D341Med (cell line): Measurements from ENCODE around the gene TMPRSS3.

ENCODE experiments used
- DNase-seq: peaks from one replicate; pipeline ENCODE4 v3.0.0; 2012; ENCODE audit warnings: low spot score

The TMPRSS3 gene

DNA sequence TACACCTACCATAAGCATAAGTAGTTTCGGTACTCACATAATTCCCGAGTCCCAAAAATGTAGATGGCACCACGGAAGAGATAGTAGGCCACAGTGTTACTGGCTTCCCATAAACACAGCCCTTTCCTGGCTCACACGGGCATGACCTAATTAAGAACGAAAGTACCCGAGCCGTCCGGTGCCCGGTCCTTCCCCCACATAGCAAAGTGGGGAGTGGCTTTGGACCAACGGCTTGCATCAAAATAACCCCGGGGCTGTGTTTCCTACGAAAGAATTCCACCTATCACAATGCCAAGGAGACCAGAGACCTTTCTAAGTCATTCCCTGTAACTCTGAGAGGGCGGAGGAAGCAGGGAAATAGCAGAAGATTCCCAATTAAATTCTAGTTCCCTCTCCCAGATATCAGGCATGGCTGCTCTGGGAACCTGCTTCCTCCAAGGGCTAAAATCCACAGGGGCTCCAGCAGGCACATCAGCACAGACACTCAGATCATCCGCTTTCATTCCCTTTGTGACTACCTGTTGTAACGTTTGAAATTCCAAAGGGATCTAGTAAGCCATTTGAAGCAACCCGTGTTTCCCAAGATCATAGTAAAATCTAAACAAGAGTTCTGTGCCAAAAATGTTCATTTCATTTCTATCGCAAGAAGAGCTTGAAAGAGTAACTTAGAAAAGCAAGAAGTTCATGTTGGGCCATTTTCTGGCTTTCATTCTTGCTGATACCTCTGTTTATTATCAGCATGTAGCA lies at the start of gene TMPRSS3:
Gene TMPRSS3 (minus strand): TSS at position 148 of the 747 bp plus-strand sequence. CDS start 635 bp downstream, outside the sequence.
- DNase-seq, result no peak

DNA sequence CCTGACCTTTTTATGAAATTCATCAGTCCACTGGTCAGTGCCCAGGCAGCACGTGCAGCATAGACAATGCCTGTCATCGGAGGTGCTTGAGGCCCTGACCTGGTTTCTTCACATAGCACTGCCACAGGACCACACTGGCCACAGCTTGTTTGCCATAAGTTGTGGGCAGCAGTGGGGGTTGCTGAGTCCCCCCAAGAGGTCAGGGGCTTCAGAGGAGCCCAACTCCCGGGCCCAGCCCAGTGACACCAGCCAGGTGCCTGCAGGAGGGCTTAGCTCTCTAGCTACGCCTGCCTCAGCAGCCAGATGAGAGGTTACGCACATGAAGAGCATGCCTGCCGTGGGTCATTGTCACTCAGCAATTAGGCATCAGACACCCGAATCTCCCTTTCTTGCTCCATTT lies 49.5 kb upstream of the TMPRSS3 start:
- no peak for DNase-seq

DNA sequence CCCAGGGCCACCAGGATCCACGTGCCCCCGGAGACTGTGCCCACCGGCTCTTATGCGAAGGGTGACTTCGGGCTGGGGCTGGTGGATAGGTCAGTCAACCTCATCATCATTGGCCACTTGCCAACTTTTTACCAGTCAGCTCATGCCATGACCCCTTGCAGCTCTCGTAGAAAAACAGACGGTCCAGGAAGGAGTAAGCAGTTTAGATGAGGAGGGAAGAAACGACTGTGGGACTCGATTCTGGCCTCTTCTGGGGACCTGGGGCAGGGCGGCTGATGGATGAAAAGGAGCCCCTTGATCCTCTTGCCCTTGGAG lies 48.9 kb upstream of the TMPRSS3 start:
- DNase-seq, result no peak

DNA sequence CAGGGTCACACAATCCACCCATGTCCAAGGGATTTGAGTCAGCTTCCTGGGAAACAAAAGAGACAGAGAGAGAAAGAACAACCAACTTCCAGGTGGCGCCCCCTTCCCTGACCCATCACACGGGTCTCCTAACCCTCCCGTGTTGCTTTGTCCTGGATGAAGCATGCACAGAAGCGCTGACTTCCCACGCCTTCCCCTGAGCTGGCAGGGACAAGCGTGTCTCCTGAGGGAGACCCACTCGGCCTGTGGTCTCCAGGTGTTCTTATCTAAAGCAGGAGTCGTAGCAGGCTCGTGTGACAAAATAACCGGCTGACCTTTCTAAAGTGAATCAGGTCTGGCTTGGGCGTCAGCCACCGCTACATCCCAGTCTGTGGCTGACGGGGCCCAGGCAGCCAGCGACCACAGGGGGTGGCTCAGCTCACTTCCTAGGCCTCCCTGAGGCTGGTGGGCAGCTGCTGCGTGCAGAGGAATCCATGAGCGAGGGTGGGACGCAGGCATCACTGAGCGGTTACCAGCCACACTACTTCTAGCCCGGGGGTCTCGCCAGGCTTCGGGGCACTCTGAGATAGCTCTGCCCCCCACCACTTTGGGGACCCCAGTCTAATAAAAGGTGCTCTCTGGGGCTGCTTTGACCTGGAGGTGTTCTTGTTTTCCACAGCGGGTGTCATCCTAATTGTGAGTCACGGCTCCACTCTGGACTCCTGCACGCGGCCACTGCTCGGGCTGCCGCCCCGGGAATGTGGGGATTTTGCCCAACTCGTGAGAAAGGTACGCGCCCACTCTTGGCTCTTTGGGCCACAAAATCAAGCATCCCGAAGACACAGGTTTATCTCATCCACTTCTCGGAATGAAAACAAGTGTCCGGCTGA lies 48.3 kb upstream of the TMPRSS3 start:
- no peak for DNase-seq

DNA sequence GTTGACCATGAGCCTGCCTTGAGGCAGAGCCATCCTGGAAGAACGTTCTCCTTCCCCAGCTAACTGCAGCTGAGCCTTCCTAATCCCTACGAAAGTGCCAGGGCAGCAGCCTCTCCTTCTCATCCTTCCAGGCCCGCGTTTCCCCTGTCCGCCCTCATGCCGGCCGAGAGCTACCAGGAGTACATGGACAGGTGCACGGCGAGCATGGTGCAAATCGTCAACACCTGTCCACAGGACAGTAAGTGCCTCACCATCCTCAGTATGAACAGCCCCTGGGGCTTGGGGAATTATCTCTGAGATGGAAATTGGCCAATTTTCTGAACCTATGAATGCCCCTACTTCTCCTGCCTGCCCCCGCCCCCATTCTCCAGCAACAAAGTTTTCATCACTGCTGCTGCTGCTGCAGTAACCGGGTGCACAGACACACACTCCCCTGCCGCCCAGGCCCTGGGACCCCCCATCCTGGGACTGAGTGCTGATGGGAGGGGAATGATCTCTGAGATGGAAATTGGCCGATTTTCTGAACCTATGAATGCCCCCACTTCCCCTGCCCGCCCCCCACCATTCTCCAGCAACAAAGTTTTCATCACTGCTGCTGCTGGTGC lies 47.4 kb upstream of the TMPRSS3 start:
- no peak for DNase-seq

DNA sequence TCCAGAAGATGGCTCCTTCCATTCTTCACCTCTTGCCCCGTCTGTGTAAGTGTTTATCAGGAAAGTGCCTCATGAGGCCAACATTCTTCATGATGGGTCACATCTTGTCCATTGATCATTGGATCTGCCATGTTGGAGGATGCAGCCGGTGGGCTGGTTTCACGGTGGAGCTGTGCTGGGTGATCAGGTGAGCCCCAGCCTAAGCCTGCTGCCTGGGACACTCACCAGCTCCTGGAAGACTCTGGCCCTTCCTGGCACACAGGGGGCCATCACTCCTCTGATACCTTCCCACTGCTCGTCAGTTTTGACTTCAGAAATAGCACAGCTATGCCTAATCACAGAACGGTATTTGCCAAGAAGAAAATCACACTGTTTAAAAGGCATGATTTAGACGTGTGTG lies 46.1 kb upstream of the TMPRSS3 start:
- DNase-seq, result no peak

DNA sequence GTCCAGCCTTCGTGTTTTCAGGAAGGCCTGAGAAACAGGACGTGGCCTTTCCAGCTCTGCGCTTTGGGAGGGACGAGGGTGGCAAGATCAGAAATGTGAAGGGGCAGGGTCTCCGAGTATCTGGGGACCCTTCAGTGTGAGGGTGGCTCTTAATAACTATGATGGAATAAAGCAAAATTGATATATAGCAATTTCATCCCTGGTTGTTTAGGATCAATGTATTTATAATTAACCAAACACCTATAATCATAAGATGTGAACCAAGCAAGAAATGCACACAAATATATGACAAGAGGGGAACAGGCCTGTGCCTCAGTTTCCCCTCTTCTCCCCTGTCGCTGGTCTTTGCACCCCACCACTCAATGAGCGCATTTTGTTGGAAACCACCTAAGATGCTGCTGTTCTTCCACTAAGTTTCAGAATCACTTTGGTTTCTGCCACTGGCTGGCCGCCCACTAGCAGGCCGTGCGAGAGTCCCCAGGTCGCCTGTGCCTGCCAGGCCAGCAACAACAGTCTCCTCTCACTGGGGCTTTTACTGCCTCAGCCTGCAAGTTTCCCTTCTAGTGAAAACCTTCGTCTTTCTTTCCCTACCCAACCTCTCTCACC lies 44.4 kb upstream of the TMPRSS3 start:
- DNase-seq, result no peak

DNA sequence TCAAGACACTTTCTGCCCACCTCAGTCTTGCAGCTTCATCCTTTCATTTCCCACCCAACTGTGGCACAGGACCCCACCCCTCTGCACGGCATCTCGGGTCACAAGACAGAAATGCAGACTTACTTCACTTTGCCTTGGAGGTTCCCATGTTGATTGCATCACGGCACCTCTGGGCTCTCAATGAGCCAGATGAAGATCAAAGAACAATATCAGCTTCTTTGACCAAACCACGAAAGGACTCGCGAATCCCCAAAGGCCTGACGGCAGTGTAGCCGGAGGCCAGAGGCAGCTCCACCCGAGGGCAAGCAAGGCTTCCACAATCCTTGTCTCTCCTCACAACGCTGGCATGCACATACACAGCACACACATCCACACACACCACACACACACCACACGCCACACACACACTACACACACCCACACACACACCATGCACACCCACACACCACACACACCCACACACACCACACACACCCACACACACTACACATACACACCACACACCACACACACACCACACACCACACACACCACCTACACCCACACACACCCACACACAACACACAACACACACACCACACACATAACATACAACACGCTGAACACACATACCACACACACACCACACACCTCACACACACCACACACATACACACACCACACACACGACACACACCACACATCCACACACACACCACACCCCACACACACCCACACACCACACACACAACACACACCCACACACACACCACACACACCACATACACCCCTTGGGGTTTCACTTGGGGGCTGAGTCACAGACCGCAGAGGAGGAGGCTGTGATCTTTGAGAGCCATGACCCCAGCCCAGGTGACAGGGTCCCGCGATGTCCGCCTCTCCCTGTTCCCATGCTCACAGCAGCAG lies 43.7 kb upstream of the TMPRSS3 start:
- no peak for DNase-seq

DNA sequence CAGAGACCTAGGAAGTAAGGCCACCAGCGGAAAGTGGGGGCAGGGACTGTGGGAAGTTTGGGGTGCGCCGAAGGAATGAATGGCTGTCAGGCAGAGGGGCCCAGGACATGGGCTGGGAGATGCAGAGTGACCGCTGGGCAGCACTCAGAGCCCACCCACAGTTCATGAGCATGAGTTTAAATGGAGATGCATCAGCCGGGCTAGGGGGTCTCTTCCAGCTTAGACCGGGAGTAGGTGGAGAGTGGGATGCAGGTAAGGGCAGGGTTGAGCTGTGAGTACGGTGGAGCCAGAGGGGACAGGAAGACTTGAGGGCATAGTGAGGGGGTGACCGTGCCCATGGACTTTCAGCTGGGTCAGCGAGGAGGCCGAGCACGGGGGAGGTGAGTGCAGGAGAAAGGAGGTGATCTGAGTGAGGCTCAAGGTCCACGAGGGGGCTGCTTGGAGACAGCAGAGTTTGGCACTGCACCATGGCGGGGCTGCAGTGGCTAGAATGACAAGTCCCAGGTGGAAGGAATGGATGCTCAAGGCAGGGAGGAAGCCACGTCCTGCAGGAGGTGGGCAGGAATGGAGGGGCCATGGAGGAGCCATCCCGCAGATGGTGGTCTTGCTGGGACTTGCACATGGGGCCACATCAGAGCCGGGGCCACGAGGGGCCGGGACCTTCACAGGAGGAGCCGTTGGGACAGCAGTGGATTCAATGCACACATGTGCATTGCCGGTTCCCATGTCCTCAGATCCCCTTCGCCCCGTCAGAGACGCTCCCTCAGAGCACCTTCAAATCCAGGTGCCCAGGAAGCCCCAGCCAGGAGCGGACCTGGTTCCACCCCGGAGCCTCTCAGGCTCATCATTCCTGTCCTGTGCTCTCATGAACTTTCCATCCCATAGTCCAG lies 42.7 kb upstream of the TMPRSS3 start:
- DNase-seq, result no peak

DNA sequence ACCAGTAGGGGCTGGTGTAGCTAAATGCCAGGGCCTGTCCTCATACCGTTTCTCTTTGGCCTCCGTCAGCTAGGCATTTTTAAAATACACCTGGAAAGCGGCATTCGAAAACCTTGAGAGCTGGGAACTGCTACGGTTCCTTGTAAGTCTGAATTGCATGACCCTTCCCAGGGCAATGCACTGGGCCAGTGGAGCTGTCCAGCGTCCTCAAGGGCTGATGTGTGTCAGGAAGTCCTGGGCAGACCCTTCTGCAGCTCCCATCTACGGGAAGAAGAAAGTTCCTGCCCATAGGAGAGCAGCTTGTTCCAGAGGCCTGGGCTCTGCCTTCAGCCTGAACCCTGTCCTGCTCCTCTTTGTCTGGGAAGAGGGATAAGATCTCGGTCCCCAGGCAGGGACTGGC lies 41.9 kb upstream of the TMPRSS3 start:
- DNase-seq, result no peak

DNA sequence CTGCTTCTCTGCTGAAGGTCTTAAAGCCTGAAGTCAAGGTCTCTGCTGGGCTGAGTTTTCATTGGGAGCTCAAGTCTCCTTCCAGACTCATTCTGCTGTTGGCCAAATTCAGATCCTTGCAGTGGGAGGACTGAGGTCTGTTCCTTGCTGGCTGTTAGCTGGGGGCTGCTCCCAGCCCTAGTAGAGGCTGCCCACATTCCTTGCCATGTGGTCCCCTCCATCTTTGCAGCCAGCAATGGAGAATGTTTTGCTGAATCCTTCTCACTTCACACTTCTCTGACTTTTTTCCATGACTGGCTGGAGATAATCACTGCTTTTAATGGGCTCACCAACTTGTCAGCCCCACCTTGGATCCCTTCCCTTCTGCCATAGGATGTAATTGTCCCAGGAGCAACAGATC lies 41.1 kb upstream of the TMPRSS3 start:
- no peak for DNase-seq

DNA sequence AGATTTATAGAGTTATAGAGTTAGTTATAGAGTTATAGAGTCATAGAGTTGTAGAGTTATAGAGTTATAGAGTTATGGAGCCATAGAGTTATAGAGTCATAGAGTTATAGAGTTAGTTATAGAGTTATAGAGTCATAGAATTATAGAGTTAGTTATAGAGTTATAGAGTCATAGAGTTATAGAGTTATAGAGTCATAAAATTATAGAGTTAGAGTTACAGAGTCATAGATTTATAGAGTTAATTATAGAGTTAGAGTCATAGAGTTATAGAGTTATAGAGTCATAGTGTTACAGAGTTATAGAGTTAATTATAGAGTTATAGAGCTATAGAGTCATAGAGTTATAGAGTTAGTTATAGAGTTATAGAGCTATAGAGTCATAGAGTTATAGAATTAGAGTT lies 40.0 kb upstream of the TMPRSS3 start:
- DNase-seq, result no peak

DNA sequence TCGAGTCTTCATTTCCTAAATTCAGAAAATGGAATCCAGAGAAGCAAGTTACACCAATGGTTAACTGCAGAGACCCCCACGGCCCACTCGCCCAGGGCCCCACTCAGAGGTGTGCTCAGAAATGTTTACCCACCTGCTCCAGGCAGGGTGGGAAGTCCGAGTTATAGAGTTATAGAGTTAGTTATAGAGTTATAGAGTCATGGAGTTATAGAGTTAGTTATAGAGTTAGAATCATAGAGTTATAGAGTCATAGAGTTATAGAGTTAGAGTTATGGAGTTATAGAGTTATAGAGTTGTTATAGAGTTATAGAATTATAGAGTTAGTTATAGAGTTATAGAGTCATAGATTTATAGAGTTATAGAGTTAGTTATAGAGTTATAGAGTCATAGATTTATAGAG lies 39.5 kb upstream of the TMPRSS3 start:
- DNase-seq, result no peak

DNA sequence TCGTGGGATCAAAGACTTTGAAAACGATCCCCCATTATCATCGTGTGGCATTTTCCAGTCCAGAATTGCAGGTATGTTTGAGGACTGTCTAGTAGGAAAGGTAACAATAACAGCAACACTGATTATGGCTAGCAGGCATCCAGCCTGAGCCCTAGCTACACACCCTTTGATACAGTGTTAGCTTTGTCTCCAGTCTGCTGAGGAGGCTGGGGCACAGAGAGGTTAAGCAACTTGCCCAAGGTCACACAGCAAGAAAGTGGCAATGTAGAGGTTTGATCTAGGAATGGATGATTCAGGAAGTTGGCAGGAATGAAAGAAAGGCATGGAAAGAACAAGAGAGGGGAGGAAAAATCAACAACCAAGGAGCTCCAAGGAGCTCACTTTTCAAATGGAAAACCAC lies 39.0 kb upstream of the TMPRSS3 start:
- DNase-seq, result no peak

DNA sequence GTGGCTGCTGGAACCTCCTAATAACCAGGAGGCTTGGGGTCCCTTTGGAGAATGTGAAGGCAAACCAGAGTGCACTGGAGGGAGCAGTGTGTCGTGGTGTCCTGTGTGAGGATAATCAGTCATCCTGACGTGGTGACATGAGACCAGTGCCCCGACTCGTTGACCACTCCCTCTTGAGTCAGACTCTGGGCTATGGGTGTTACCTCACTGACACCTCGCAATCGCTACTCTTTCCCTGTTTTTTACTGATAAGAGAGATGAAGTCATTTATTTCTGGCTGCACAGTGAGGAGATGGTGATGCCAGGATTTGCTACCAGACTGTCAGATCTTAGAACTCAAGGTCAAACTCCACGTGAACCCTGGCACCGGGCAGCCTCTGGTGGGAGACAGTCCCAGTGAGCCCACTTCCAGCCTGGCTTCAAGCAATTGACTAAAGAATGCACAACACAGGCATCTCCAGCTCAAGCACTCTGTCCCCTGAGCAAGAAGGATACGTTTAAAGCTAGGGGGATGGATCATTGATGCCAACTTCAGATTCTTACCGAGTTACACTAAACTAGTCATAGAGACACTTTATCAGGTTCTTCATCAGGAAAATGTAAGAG lies 38.2 kb upstream of the TMPRSS3 start:
- no peak for DNase-seq

DNA sequence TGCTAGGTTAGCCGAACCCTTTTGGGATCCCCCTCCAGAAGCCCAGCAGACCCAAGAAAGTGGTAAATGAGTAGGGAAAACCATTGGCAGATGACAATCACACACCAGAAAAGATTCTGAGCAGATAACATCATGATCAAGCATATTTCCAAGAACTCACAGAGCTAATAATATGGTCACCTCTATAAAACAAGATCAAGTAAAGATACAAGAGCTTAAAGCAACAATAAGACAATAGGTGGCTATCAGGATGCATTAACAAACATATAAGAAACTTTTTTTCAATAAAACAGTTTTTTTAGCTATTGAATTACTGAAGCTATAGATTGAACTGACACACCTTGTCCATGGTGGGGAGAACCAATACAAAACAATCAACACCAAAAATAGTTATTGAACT lies 36.8 kb upstream of the TMPRSS3 start:
- no peak for DNase-seq

DNA sequence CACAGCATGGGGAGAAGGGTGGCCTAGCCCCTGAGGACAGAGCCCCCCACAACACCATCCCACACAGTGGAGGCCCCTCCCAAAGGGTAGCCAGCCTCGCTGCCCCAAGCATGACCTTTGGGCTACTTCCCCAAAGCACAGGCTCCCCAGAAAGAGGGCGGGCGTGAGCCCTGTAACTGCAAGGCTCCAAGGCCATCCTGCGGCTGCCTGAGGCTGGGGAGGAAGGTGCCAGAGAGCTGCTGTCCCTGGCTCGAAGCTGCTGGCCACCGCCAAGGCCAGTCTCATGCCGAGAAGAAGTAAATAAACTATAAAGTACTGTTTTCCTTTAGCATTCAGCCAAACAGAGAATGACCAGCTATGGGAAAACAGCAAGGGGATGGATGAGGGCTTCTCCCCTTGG lies 35.3 kb upstream of the TMPRSS3 start:
- no peak for DNase-seq

DNA sequence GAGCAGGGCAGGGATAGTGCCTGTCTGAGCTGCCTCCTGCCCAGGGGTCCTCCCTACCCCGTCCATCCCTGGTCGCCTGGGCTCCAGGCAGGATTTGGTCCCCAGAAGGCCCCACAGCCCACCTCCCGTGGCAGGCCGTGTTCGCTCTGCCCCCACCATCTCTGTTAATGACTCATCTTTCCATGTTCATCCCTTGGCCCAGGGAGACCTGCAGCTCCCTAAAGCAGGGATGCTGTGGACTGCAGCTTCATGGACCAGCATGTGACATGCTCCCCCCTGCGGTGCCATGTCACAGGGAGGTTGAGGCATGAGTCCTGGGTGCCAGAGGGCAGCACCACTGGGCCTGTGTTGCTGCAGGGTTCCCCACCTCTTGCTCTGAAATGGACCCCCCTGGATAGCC lies 34.7 kb upstream of the TMPRSS3 start:
- DNase-seq, result no peak

DNA sequence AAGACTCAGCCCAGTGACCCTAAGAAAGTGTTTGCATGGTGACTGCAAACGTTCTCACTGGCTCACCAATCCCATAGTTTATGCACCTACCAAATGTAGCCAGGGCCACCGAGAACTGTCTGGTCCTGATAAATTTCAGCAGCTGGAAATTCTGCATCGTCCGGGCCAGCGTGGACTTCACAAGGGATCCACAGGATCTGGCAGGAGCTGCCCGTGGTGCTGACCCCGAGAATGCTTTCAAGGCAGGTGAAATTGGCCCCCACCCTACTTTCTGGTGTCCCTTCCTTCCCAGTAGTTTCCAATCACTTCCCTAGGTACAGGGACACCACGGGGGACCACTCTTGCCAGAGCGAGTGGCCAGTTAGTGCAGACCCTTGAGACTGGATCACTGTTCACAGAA lies 34.0 kb upstream of the TMPRSS3 start:
- no peak for DNase-seq

DNA sequence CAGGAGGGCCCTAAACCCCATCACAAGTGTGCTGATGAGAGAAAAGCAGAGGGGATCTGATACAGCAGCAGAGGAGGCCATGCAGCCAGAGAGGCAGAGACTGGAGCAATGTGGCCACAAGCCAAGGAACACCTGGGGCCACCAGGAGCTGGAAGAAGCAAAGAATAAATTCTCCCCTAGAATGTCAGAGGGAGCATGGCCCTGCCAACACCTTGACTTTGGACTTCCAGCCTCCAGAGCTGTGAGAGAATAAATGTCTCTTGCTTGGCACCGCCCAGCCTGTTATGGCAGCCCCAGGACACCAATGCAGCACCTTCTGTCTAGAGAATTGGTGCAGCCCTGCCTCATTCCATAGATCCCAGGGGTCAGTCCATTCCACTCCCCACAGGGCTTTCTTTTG lies 33.2 kb upstream of the TMPRSS3 start:
- DNase-seq, result no peak
